GM21390 (cell line): ENCODE data around the gene GPR151.

Experiments
- ATAC-seq: cut with Tn5 transposase; IDR thresholded peaks from one replicate; pipeline ENCODE4 v1.9.1; 2021; ENCODE audit not compliant: unreplicated experiment

Gene GPR151

DNA sequence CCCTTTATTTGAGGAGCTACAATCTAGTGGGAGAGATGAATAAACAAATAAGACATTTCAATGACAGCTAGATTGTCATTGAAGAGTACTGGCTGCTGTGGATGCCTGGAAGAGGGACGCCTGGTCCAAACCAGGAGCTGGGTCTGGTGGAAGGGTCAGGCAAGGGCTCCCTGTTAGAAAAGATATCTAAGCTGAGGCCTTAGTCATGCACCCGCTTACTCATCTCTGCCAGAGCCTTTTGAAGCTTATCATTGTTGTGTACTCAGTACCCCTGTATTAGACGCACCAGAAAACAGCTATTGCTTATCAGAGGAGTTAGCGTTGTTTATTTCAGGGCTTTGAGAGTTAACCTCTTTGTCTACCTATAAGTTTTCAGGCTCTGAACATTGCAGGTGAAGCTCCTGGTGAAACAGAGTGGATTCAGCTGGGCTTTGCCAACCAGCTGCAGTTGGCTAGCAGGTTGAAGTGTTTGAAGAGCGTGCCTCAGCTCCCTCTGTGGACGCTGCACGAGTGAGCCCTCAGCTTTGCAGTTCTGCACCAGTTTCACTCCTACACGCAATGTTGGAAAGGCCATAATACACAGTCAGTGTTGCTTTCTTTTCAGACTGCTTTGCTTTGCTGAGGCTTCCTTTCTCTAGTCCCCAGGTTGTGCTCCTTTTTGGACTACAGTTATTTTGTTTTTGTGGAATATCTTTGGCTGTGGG is 5.6 kb upstream of the GPR151 start:
- no peak for ATAC-seq

DNA sequence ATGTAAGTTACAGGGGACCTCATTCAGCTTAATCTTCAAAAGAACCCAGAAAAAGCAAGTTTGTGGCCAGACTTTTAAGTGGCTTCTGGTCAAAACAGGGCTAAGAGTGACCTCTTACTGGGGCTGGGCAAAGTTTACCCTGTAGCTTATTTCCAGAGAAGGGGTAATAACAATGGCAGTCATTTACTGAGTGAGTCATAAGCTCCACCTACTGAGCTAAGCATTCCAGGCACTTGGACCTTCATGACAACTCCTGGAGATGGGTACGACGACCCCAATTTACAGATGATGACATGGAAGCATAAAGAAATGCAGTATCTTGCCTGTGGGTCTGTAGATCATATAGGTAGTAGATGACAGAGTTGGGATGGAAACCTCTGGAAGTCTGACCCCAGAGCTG is 4.7 kb upstream of the GPR151 start:
- ATAC-seq = no peak

- ATAC-seq = no peak
Observed at GRCh38 chr5:146519554-146519953, 3.6 kb upstream of the GPR151 start.

GRCh38 chr5:146515473-146516150 is 378 bp downstream of the GPR151 start:
- ATAC-seq = no peak

- ATAC-seq = no peak
Observed at GRCh38 chr5:146514575-146514974, 1.4 kb downstream of the GPR151 start.

DNA sequence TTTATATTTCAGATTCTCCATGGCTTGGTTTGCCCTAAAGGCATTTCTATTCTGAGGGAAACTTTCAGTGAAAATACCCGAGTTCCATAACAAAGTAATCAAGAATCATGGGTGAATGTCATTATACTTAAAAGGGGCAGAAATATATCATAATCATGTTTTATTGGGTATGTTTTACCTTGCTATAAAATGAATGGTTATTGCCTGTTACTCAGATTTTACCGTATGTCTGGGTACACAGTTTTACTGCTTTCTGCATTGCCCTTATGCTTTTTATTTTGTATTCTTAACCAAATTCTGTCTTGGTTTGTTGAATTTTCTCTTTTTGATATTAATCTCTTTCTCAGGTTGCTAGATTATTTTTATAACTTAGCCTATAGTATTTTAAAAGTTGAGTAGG is 2.5 kb downstream of the GPR151 start:
- no peak for ATAC-seq

DNA sequence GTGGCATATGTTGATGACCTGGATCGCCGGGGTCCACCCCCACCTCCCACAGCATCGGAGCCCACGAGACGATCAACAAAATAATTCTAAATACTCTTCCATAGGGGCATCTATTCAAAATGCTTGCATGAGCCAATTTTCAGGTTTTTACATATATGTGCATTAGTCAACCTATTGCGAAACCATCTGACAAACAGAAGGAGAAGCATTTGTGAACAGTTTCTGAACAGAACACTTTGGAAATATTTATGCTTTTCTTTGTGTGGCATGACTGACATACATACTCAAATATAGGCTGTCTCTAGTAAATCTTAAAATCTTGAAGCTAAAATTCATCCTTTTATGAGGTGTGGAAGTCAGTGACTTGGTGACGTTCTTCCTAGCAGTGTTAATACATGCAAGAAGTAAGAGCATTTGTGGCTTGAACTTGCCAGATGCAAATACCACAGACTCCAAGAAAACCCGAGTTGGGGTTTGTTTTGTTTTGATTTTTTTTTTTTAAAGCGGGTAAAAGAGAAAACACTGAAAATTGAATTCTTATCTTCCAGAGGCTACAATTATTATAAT is 5.3 kb downstream of the GPR151 start:
- no peak for ATAC-seq

DNA sequence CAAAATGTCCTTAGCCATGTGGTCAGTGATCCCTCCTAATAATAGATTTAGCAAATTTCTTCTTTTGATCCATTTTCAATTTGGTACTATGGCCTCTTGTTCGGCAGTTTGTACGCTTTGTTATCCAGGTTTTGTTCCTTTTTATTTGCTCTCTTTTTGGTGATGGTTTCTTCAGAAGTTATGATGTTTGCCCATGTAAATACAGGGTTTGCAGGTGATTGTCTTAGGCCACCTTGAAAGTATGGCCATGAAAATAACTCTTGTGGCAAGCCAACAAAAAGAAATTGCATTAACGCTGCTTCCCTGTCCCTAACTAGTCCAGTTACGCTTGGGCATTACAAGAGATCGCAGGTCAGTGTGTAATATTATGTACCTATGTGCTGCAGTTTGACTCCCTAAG is 8.6 kb downstream of the GPR151 start:
- ATAC-seq = no peak

GRCh38 chr5:146499680-146500079 is 16.3 kb downstream of the GPR151 start:
- ATAC-seq = no peak

DNA sequence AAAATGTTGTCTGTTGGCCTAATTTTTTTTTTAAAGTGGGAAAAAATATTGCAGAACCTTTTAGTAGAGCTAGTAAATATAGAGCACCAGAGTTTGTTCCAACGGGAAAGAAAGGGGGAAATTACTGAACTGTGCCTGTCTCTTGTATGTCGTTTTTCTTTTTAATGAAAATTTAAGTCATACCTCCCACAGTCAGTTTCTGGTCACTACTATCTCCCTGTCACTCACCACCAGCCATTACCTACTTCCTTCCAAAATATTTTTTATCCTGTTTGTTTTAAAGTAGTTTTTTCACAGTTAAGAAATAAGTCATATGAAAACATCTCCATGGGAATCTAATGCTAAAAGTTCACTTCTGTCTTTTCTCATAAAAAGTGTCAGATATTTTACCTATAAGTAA is 21.3 kb downstream of the GPR151 start:
- no peak for ATAC-seq

- ATAC-seq = no peak
Observed at GRCh38 chr5:146490089-146490843, 25.7 kb downstream of the GPR151 start.

DNA sequence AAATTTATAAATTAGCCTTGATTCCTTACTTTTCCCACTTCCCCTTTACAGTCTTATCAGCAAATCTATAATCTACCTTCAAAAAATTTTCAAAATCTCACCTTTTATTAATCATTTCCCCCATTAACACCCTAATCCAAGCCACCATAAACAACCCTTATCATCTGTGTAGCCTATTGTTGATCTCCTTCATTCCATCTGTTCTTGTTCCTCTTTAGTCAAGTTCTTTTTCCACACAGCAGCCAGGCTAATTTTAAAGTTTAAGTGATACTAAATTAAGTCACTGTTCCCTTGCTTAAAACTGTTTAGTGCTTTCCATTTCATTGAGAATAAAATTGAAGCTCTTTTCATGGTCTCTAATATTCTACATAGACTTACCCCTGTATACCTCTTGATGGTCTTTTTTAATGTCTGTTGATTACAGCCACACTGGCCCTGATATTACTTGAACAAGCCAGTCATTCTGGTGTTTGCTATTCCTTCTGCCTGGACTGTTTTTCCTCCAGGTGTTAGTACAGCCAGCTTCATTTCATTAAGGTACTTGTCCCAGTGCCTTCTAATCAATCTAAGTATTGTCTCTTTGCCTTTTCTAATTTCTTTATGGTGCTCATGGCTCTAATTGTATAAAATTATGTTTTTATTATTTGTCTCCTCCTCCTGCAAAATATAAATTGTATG is 31.1 kb downstream of the GPR151 start:
- ATAC-seq = no peak

GRCh38 chr5:146482775-146483174 is 33.2 kb downstream of the GPR151 start:
- no peak for ATAC-seq

DNA sequence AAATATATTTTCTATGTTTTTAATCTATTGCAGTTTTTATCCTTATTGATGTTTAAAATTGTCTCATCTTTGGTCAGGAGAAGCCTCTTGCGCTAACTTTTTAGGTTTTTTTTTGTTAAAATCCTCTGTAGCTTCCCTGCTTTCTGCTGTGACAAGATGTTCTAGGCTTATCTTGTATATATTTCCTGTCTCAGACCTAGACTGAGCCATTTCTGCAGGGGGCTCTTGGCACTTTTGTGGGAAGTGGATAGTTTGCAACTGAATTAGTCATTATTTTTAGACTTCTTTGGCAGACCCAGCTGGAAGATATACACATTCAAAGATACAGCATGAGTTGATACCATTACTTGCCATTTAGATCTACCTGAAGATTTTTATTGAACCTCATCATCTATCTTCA is 40.1 kb downstream of the GPR151 start:
- ATAC-seq = no peak

DNA sequence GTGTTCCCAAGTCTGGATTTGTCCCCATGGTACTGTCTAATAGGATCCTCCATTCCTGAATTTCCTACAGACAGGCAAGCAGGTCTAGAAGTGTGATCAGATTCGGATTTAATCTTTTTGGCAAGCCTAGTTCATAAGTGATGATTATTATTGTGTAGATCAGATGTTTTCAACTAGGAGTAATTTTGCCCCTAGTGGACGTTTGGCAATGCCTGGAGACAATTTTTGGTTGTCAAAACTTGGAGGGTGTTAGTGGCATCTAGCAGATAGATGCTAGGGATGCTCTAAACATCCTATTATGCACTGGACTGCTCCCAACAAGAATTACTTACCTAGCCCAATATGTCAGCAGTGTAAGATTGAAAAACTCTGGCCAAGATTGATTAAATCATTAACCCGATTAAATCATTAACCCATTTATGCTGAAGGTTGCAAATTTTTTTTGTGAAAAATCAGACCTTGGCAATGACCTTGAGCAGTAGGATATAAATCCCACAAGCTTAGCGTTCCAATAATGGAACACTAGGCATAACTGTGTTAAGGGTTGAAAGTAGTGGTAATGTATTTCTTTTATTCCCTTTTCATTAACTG is 40.7 kb downstream of the GPR151 start:
- no peak for ATAC-seq

- ATAC-seq = no peak
Observed at GRCh38 chr5:146474065-146474464, 41.9 kb downstream of the GPR151 start.

DNA sequence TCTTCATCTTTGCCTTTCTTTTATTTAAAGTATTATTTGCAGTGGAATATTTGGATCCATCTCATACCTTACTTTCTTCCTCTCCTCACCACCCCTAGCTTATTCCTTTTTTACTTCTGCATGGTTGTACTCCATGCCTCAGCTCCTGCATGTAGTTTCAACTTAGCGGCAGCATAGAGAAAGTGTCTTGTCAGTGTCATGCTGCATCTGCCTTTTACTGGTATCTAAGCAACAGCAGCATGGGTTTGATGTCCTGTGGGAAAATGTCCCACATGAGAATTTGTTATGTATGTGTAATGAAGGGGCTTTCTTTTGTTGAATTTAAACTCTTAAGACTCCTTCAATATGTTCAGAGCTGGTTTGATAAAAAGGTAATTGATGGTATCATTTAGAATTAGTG is 48.2 kb downstream of the GPR151 start:
- no peak for ATAC-seq

DNA sequence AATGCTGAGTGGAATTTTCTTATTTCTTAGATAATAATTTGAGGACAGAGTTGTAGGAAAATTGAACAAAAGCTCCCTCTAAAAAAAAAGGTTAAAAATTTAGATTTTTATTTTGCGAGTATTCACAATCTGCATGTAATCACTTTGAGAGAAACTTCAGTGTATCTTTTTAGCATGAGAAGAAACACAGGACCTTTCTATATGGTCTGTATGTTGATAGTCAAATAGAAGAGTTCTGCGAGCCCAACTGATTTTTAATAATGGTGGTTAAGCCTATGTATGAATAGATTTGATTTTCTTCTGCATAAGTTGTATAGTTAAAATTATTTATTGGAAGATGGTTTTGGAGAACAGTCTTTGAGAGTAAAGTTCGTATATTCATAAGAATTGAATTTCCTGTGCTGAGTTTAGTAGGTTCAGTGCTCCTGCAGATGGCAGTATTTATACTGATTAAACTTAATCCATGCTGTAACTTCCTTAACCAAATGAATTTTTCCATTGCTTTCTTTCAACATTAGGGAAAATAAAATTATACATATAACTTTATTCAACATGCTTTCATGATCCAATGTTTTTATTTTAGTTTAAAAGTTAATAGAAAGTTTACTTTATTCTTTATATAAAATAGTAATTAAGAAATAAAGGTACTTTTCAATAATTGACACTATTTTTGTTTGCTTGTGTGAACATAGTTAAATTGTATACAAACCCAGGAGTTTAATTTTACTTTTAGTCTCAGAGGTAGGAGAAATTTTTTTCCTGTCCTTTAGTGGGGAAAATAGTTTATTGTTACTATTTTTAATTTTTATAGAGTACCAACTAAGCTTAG is 49.3 kb downstream of the GPR151 start:
- no peak for ATAC-seq

DNA sequence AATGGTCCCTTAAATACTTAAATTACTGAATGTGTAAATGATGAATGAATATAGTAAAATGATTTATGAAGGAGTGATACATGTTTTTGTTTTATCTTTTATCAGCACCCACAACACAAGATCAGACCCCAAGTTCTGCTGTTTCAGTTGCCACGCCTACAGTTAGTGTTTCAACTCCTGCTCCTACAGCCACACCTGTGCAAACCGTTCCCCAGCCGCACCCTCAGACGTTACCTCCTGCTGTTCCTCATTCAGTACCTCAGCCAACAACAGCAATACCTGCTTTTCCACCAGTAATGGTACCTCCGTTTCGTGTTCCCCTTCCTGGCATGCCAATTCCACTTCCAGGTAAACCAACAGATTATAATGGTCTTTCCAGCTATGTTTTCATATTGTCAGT is 52.5 kb downstream of the GPR151 start:
- no peak for ATAC-seq
